ENCODE results near the gene CLDN25.

GRCh38 chr11:113736323-113736722 lies 43.3 kb upstream of the CLDN25 start:
- TF ChIP-seq EZH2 (IDR thresholded peaks at IDR 0.05; ENCODE audit: insufficient read depth, poor library complexity, severe bottlenecking) (no peak), EZH2phosphoT487 (IDR thresholded peaks at IDR 0.05; ENCODE audit: insufficient read depth, low read depth) (no peak)
